ENCODE data around the gene RSL1D1.
A peak's percentile ranks its signal among the peaks of the same experiment; 100 is the strongest.
"Not testable (repeated sequence)": the region's sequence is repeated elsewhere in the genome, so short reads cannot be mapped to it uniquely, and the experiment has no call there.

RSL1D1 gene

DNA sequence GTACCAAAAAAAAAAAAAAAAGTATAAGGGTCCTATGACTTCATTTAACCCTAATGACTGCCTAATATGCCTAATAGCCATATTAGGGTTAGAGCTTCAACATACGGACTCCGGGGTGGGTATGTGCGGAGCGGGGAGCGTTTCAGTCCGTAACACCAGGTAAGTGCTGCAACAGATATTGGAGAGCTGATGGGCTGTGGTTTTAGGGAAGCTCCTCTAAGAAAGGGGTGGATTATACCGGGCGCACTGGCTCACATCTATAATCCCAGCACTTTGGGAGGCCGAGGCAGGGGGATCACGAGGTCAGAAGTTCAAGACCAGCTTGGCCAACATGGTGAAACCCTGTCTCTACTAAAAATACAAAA lies 52.3 kb downstream of the RSL1D1 start:
- DNase-seq (ENCODE audit: low read depth, low spot score) = no peak

DNA sequence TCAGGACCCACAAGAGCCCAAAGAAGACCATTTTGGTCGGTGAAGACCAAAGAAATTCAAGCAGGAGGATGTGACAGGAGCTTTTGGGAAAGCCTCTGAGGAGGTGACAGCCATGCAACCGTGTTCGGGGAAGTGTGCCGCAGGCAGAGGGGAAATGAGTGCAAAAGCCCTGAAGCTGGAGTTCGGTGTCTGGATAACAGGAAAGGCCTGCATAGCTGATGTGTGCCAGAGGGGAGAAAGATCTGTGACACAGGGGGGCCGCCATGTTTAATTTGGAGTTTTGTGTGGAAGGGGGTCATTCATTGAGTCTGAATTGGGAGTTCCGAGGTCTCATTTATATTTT lies 53.4 kb downstream of the RSL1D1 start:
- no peak for DNase-seq (ENCODE audit: low read depth, low spot score)

DNA sequence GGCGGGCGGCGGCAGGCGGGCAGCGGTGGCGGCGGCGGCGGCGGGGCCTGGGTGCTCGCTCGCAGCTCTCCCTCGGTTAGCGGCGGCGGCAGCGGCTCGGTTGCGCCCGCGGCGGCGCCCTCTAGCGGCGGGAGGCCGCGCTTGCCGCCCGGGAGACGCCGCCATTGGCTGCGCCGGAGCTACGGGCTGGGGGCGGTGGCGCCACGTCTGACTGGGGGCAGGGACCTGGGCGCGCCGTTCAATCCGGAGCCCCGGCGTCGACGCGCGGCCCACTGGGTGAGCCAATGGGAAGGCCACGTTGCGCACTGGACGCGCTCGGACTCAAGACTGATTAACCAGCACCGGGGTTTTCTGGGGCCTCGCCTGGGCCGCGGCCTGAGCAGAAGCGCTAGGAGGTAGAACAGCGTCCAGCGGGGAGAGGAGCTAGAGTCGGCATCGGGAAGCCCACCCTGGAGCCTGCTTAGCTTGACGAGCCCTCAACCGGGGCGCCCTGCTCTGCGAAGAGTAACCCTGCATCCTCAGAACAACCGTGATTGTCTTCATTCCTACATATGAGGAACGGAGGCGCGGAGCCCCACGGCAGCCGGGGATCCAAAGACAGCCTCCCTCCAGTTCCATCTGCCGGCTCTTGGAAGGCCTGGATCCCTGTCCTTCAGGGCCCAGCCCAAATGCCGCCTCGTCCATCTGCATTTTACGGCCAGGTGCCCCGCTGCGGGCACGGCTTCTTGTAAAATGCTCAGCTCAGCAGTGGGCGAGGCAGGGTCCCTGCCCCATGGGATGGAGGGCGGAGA lies 54.0 kb downstream of the RSL1D1 start, which contains the start of gene ZC3H7A:
ZC3H7A (minus strand) TSS at position 93 of the 791 bp plus-strand sequence. CDS start 14,904 bp downstream, outside the sequence.
- peak; percentile 97 for DNase-seq (ENCODE audit: low read depth, low spot score)

DNA sequence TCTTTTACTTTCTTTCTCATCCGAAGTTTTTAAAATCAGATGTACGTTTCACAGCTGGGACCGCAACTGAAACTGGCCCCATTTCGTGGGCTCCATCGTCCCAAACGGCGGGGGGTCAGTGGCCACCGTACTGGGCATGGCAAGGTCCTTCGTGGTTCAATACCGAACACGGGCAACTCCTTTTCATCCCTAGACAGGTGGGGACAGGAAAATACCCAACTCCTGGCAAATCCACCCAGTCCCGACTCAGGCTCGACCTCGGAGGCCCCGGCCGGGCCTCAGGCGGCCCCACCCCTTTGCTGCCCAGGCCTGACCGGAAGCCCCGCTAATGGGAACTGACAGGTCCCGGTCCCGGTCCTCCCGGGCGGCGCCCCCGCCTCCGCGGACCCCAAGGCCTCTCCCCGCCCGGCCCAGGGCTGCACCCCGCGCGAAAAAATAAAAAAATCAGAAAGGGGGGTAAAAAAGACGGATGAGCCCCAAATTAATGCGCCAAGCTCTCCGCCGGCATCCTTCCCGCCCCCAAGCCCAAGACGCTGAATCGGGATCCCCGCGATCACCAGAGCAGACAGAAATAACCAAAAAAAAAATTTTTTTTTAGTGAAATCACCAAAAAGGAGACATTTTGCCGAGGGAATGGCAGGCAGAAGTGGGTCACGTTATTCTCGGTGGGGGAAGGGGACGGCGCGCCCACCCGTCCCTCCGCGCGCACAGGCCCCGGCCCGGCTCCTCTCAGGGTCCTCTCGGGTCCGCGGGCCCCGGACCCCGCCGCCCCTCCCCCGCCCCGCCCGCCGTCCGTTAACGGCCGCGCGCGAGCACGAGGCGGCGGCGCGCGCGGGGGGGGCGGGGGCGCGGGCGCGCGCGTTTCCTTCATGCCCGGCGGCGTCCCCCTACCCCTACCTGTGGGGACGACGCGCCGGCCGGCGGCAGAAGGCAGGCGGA lies 54.8 kb downstream of the RSL1D1 start:
- no peak for DNase-seq (ENCODE audit: low read depth, low spot score)

DNA sequence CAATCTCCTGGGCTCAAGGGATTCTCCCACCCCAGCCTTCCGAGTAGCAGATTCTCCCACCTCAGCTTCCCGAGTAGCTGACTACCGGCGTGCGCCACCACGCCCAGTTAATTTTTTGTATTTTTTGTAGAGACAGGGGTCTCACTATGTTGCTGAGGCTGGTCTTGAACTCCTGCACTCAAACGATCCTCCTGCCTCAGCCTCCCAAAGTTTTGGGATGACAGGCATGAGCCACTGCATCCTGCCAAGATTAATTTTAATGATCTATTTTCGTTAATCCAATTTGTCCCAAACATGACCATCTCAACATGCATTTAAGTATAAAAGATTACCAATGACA lies 55.5 kb downstream of the RSL1D1 start:
- DNase-seq (ENCODE audit: low read depth, low spot score) = no peak

DNA sequence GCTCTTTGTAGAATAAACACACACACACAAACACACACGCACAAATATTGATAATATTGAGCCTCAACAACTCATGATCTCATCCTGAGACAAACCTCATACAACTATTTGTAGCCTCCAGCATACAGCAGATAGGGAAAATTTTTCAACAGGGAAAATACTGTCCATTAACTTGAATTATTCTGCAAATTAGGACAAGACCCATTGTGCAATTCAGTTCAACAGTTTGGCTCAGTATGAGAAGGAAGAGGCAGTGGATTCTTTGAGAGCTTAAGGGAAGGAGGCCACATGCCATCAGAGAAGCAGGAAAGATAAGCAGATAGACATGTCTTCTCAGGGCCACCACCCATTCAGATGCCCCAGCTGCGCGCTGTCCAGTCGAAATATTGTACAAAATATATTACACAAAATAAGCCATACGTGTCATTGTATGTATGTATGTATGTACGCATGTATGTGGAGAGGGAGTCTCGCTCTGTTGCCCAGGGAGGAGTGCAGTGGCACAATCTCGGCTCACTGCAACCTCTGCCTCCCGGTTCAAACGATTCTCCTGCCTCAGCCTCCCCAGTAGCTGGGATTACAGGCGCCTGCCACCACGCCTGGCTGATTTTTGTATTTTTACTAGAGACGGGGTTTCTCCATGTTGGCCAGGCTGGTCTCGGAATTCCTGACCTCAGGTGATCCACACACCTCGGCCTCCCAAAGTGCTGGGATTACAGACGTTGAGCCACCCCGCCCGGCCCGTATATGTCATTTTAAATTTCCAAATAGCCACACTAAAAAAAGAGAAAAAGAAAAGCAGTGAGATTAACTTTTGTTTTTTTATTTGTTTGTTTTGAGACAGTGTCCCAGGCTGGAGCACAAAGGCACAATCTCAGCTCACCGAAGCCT lies 56.1 kb downstream of the RSL1D1 start:
- DNase-seq (ENCODE audit: low read depth, low spot score) = no peak

DNA sequence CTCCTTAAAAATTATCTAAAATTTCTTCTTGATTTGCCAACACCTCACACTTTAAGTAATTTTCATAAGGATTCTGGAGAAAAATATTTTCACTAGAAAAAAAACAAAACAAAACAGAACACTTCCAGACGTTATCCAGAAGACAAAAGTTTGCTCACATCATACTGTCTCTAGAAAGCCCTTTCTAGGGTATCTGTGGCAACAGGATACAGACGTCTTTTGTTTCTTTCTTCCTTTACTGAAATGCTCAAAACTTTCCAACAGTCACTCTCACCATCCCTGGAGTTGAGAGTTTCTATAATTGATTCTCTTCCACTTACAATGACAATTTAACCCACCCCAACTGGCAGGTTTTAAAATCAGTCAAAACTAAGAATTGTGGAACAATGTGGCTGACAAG lies 56.9 kb downstream of the RSL1D1 start:
- no peak for DNase-seq (ENCODE audit: low read depth, low spot score)

DNA sequence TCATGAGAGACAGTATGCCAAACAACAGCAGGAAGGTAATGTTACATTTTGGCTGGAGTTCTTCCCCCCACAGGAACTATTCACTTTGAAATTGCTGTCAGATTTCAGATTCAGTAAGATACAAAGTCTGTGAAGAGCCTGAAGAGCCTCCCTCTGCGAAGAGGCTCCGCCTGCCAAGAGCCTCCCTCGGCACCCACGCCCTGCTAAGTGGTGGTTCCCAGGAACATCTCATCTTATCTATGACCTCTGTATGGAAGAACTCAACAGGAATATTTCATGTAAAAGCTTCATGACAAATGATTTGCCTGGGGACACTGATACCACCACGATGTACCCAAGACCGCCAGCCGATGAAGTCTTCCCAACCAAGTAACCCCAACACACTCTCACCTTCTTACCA lies 57.5 kb downstream of the RSL1D1 start:
- no peak for DNase-seq (ENCODE audit: low read depth, low spot score)

DNA sequence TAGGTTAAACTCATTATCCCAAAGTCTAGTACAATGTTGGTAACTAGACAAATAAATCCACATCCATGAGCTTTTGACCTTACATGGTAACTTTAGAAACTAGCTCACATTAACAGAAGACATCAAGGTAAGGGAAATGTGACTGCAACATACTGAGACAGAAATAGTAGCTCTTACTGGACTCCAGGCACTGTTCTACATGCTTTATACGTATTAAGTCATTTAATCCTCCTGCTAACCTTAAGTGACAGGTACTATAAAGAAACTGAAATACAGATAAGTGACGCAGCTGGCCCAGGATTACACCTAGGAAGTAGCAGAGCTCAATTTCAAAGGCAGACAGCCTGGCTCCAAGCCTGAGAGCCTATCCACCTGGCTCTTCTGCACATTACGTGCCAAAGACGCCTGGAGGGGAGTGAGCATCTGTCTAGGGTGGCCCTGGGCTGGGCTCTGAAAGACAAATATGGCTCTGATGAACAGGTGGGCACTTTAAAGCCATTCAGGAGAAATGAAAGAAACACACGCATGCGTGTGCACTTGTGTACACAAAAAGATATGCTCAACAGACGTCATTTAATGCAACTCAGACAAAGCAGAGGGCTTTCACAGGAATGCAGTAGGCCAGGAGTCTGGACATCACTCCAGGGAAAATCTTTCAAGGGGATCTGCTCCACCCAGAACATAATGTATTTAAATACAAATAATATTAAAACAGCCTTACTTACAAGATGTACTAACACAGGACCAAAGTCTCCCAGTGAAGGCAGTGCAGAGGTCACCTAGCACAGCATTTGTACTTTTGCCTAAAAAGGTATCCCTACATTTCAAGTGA lies 58.7 kb downstream of the RSL1D1 start:
- no peak for DNase-seq (ENCODE audit: low read depth, low spot score)

DNA sequence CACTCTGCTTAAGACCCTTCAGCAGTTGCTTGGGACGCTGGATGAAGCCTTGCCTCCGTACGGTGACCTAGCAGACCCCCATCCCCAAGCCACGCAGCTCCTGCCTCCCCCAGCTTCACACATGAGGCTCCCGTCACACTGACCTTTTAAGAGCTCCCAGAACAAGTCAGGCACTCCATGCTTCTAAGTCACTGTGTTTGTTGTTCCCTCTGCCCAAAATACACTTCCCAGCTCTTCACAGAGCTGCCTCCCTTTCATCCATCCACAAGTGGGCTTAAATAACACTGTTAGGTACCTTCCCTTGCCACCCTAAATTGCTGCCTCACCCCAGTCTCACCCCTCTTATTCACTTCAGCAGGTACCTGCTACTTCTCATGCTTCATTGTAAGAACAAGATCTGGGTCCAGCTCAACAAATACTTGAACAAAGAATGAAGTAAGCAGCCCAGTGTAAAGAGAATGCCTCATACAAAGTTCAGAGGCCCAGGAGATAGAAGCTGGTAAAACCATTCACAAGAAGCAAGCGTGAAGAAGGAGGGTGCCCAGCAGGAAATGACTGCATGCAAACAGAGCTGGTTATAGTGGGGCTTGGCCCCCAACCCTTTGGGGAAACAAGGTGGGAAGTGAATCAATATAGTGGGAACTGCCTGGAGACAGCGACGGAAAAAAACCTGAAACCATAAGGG lies 60.1 kb downstream of the RSL1D1 start:
- DNase-seq (ENCODE audit: low read depth, low spot score) = no peak

DNA sequence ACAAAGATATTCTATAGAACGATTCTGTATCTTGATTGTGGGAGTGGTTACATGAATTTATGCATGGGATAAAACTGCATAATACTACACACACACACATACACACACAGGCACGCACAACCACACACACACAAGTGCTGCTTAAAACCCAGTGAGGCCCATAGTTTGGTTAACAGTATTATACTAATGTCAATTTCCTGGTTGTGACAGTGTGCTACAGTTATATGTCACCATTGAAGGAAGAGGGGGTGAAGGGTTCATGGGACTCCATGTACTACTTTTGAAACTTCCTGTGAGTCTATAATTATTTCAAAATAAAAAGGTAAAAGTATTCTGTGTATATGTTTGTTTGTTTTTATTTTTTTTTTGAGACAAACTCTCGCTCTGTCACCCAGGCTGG lies 62.4 kb downstream of the RSL1D1 start:
- DNase-seq (ENCODE audit: low read depth, low spot score) = no peak

DNA sequence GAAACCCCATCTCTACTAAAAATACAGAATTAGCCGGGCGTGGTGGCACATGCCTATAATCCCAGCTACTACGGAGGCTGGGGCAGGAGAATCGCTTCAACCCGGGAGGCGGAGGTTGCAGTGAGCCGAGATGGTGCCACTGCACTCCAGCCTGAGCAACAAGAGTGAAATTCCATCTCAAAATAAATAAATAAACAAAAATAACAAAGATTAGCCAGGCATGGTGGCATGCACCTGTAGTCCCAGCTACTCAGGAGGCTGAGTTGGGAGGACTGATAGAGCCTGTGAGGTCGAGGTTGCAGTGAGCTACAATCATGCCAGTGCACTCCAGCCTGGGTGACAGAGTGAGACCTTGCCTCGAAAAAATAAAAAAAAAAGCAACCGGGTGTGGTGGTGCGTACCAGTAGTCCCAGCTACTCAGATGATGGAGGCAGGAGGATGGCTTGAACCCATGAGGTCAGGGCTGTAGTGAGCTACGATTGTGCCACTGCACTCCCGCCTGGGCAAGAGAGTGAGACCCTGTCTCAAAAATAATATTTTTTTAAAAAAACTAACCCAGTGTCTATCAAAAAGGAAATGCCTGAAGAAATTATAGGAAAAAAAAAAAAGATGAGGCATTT lies 66.3 kb downstream of the RSL1D1 start:
- not testable (repeated sequence) for DNase-seq (ENCODE audit: low read depth, low spot score)

DNA sequence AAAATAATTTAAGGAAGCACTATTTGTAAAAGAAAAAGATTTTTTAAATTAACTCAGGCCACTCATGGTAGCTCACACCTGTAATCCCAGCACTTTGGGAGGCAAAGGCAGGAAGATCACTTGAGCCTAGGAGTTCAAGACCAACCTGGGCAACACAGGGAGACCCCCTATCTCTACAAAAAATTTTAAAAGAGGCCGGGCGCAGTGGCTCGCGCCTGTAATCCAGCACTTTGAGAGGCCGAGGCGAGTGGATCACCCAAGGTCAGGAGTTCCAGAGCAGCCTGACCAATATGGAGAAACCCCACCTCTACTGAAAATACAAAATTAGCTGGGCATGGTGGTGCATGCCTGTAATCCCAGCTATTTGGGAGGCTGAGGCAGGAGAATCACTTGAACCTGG lies 67.0 kb downstream of the RSL1D1 start:
- DNase-seq (ENCODE audit: low read depth, low spot score) = not testable (repeated sequence)

DNA sequence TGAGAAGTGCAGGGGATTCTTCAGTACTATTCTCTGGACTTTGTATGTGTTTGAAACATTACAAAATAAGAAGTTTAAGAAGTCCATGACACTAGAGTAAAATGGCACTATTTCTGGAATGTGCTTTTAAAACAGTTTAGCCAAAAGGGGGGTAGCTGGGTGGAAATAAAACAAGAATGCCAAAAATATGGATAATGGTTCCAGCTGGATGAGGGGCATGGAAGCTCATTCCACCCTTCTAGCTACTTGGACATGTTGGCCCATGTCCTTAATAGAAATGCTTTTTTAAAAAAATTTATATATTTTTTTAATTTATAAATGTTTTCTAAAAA lies 67.3 kb downstream of the RSL1D1 start:
- DNase-seq (ENCODE audit: low read depth, low spot score) = no peak
